ENCODE data around the gene TRABD.

GRCh38 chr22:50228366-50228765 lies 42.7 kb downstream of the TRABD start:
- TF ChIP-seq, protein P1, sequence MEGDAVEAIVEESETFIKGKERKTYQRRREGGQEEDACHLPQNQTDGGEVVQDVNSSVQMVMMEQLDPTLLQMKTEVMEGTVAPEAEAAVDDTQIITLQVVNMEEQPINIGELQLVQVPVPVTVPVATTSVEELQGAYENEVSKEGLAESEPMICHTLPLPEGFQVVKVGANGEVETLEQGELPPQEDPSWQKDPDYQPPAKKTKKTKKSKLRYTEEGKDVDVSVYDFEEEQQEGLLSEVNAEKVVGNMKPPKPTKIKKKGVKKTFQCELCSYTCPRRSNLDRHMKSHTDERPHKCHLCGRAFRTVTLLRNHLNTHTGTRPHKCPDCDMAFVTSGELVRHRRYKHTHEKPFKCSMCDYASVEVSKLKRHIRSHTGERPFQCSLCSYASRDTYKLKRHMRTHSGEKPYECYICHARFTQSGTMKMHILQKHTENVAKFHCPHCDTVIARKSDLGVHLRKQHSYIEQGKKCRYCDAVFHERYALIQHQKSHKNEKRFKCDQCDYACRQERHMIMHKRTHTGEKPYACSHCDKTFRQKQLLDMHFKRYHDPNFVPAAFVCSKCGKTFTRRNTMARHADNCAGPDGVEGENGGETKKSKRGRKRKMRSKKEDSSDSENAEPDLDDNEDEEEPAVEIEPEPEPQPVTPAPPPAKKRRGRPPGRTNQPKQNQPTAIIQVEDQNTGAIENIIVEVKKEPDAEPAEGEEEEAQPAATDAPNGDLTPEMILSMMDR (IDR thresholded peaks at IDR 0.05) = no peak
- TF ChIP-seq POLR2A (IDR thresholded peaks at IDR 0.05) = no peak
